HepG2 (cell line): ENCODE data around the gene CES1. TPM values are rescaled to one million over a fixed set of nuclear protein-coding genes. Genes with fewer than 3 reads are reported as not detected.

ENCODE experiments used
- ATRX ChIP-seq: sonication (generic); formaldehyde crosslinking; IDR thresholded peaks from 2 replicates; pipeline ENCODE4 v1.4.0; 2020; ENCODE audit warnings: missing genetic modification reagents, borderline replicate concordance
- ELF3 ChIP-seq: IDR thresholded peaks from 2 replicates; pipeline ENCODE4 v1.6.1; 2016; ENCODE audit warnings: missing genetic modification reagents, missing compliant biosample characterization
- ETS1 ChIP-seq: sonication (generic); formaldehyde crosslinking; IDR thresholded peaks from 2 replicates; pipeline ENCODE4 v1.4.0; 2020; ENCODE audit warnings: missing genetic modification reagents
- KDM5A ChIP-seq: fragments of 200-600 bp; sonication (generic); IDR thresholded peaks from 2 replicates; pipeline ENCODE4 v1.7.0; 2018; ENCODE audit warnings: antibody characterized with exemption, mild to moderate bottlenecking, low read length, borderline replicate concordance
- MIER3 ChIP-seq: IDR thresholded peaks from 2 replicates; pipeline ENCODE4 v1.6.1; 2016; ENCODE audit warnings: missing compliant biosample characterization, borderline replicate concordance
- NFIB ChIP-seq: sonication (generic); formaldehyde crosslinking; IDR thresholded peaks from 2 replicates; pipeline ENCODE4 v1.9.0; 2021; ENCODE audit warnings: missing genetic modification reagents, mild to moderate bottlenecking, borderline replicate concordance
- NR2F6 ChIP-seq, 2 experiments: IDR thresholded peaks; 2 replicates each; pipeline ENCODE4 v1.6.1; 2016; ENCODE audit warnings: antibody characterized with exemption in 1 of 2, mild to moderate bottlenecking in 1 of 2
- PAXIP1 ChIP-seq: sonication (generic); formaldehyde crosslinking; conservative IDR thresholded peaks from 2 replicates; pipeline ENCODE4 v1.4.0; 2020; ENCODE audit warnings: mild to moderate bottlenecking, missing genetic modification reagents, moderate library complexity
- PPARG ChIP-seq: conservative IDR thresholded peaks from 2 replicates; pipeline ENCODE4 v1.6.1; 2016; ENCODE audit warnings: missing biosample characterization, missing genetic modification reagents
- RAD21 ChIP-seq: fragments of 450-650 bp; formaldehyde crosslinking; IDR thresholded peaks from 2 replicates; pipeline ENCODE4 v1.5.0; 2020; ENCODE audit warnings: mild to moderate bottlenecking
- SMC3 ChIP-seq: IDR thresholded peaks from 2 replicates; pipeline ENCODE4 v1.6.1; 2011; ENCODE audit warnings: low read length, improper control_type of control experiment
- TAF1 ChIP-seq: sonication (generic); formaldehyde crosslinking; IDR thresholded peaks from 2 replicates; pipeline ENCODE4 v1.4.0; 2020; ENCODE audit warnings: missing genetic modification reagents
- TOE1 ChIP-seq: sonication (generic); formaldehyde crosslinking; IDR thresholded peaks from 2 replicates; pipeline ENCODE4 v1.4.0; 2020; ENCODE audit warnings: mild to moderate bottlenecking, missing genetic modification reagents
- ZFX ChIP-seq: sonication (generic); formaldehyde crosslinking; IDR thresholded peaks from 2 replicates; pipeline ENCODE4 v1.4.0; 2020; ENCODE audit warnings: mild to moderate bottlenecking, low read depth, missing genetic modification reagents, moderate library complexity
- ZNF33B ChIP-seq: sonication (generic); formaldehyde crosslinking; IDR thresholded peaks from 2 replicates; pipeline ENCODE4 v1.5.1; 2020; ENCODE audit warnings: mild to moderate bottlenecking, missing genetic modification reagents
- ZNF460 ChIP-seq: sonication (generic); formaldehyde crosslinking; IDR thresholded peaks from 2 replicates; pipeline ENCODE4 v1.5.1; 2020; ENCODE audit warnings: missing genetic modification reagents, mild to moderate bottlenecking, borderline replicate concordance
- ZNF615 ChIP-seq: sonication (generic); formaldehyde crosslinking; IDR thresholded peaks from 2 replicates; pipeline ENCODE4 v1.5.0; 2020; ENCODE audit warnings: mild to moderate bottlenecking, missing genetic modification reagents, borderline replicate concordance
- ZNF746 ChIP-seq: sonication (generic); formaldehyde crosslinking; IDR thresholded peaks from 2 replicates; pipeline ENCODE4 v1.8.0; 2022; ENCODE audit warnings: mild to moderate bottlenecking, missing genetic modification reagents
- polyA plus RNA-seq, 8 experiments: library from polyadenylated mRNA; depleted of rRNA in 3 of 8; stranded (reverse) in 7 of 8; unstranded in 1 of 8; fragments of >200 nt; fragmentation: Illumina TruSeq in 4 of 8; extraction: Trizol in 4 of 8; gene quantifications; 2 replicates each; pipeline versions ENCODE4 v1.2.1 to v1.2.3, GENCODE V29; 2011 to 2016; ENCODE audit warnings: low read depth in 4 of 8, missing spikeins in 1 of 8, mixed read lengths in 1 of 8; ENCODE audit not compliant: insufficient read depth in 1 of 8
- total RNA-seq, 5 experiments: library from RNA; depleted of rRNA; stranded (reverse); fragments of >200 nt; fragmentation: Illumina TruSeq; extraction: Trizol; gene quantifications; 2 replicates each; pipeline ENCODE4 v1.2.3, GENCODE V29; 2016; ENCODE audit warnings: low read depth in 1 of 5
- TF ChIP-seq, protein P1 (sequence below): sonication (generic); formaldehyde crosslinking; conservative IDR thresholded peaks from 2 replicates; pipeline ENCODE4 v1.8.0; 2022; ENCODE audit warnings: mild to moderate bottlenecking, moderate library complexity, missing genetic modification reagents
- TF ChIP-seq, protein P2 (sequence below): sonication (generic); formaldehyde crosslinking; conservative IDR thresholded peaks from 2 replicates; pipeline ENCODE4 v1.8.0; 2022; ENCODE audit warnings: missing genetic modification reagents

Gene CES1
- total and polyA plus RNA-seq, 2 of the 13 experiments (the other 11 are each of a cell fraction or from before 2014, with no cell fraction given) = 136 to 198 TPM

- TF ChIP-seq ZNF615 = no peak
- TF ChIP-seq, protein P1, sequence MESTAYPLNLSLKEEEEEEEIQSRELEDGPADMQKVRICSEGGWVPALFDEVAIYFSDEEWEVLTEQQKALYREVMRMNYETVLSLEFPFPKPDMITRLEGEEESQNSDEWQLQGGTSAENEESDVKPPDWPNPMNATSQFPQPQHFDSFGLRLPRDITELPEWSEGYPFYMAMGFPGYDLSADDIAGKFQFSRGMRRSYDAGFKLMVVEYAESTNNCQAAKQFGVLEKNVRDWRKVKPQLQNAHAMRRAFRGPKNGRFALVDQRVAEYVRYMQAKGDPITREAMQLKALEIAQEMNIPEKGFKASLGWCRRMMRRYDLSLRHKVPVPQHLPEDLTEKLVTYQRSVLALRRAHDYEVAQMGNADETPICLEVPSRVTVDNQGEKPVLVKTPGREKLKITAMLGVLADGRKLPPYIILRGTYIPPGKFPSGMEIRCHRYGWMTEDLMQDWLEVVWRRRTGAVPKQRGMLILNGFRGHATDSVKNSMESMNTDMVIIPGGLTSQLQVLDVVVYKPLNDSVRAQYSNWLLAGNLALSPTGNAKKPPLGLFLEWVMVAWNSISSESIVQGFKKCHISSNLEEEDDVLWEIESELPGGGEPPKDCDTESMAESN (CRISPR knock-in tag) = peak; percentile 79; the same call in 1 of the 2 replicates
- peak; percentile 80 for TF ChIP-seq NR2F6 (IDR thresholded peaks at IDR 0.05)
- TF ChIP-seq NR2F6 (CRISPR knock-in tag; IDR thresholded peaks at IDR 0.05) = peak; percentile 74
- peak; percentile 92 for TF ChIP-seq PAXIP1 (CRISPR knock-in tag)
- no peak for TF ChIP-seq ATRX (CRISPR knock-in tag)
- no peak; the same call in 1 of the 2 replicates for TF ChIP-seq ZNF33B (CRISPR knock-in tag)
- no peak; the same call in 1 of the 2 replicates for TF ChIP-seq ZNF460
- TF ChIP-seq KDM5A = no peak
- TF ChIP-seq RAD21 (CRISPR knock-in tag) = 0 out of 2 replicates have a peak, but pooled peaks have one; percentile 19
- peak; percentile 68 for TF ChIP-seq TAF1 (CRISPR knock-in tag)
- peak; percentile 76 for TF ChIP-seq ZFX
- peak; percentile 57; the same call in 1 of the 2 replicates for TF ChIP-seq ELF3 (CRISPR knock-in tag)
- 0 out of 2 replicates have a peak, but pooled peaks have one; percentile 61 for TF ChIP-seq PPARG (CRISPR knock-in tag)
- TF ChIP-seq MIER3 = peak; percentile 29; the same call in 1 of the 2 replicates
- no peak for TF ChIP-seq NFIB (CRISPR knock-in tag)
- no peak for TF ChIP-seq TOE1 (CRISPR knock-in tag)
- TF ChIP-seq, protein P2, sequence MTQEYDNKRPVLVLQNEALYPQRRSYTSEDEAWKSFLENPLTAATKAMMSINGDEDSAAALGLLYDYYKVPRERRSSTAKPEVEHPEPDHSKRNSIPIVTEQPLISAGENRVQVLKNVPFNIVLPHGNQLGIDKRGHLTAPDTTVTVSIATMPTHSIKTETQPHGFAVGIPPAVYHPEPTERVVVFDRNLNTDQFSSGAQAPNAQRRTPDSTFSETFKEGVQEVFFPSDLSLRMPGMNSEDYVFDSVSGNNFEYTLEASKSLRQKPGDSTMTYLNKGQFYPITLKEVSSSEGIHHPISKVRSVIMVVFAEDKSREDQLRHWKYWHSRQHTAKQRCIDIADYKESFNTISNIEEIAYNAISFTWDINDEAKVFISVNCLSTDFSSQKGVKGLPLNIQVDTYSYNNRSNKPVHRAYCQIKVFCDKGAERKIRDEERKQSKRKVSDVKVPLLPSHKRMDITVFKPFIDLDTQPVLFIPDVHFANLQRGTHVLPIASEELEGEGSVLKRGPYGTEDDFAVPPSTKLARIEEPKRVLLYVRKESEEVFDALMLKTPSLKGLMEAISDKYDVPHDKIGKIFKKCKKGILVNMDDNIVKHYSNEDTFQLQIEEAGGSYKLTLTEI (CRISPR knock-in tag) = no peak
- no peak for TF ChIP-seq ETS1 (CRISPR knock-in tag)
- TF ChIP-seq SMC3 = peak; percentile 8; the same call in 1 of the 2 replicates
- TF ChIP-seq ZNF746 (CRISPR knock-in tag) = no peak; the same call in 1 of the 2 replicates
These were observed at the start of gene CES1 (continued) for GRCh38 chr16:55832773-55833691.
